DND-41 (cell line): Measurements from ENCODE around the gene CLEC3B.

Source experiments
- ATAC-seq: fragments of 200-7000 bp; cut with Tn5 transposase; 3 replicates; pipeline ENCODE4 v1.9.1; 2021; ENCODE audit warnings: low read depth; ENCODE audit not compliant: insufficient read depth
- DNase-seq: peaks from one replicate; pipeline ENCODE4 v3.0.0-alpha.2; 2020
- H2AFZ ChIP-seq: 2 replicates; pipeline ENCODE4 v1.6.0; 2012; ENCODE audit warnings: low read depth, low read length
- H3K27ac ChIP-seq: 2 replicates; pipeline ENCODE4 v1.5.1; 2012; ENCODE audit warnings: low read length, inconsistent platforms
- H3K27me3 ChIP-seq: fragments of 200-600 bp; sonication (generic); 2 replicates; pipeline ENCODE4 v1.6.0; 2012; ENCODE audit warnings: low read length, mild to moderate bottlenecking, inconsistent platforms; ENCODE audit not compliant: insufficient read depth, poor library complexity
- H3K36me3 ChIP-seq: 2 replicates; pipeline ENCODE4 v1.5.1; 2012; ENCODE audit warnings: low read length, inconsistent platforms; ENCODE audit not compliant: insufficient read depth
- H3K4me1 ChIP-seq: 2 replicates; pipeline ENCODE4 v1.5.1; 2012; ENCODE audit warnings: mild to moderate bottlenecking, low read length; ENCODE audit not compliant: insufficient read depth
- H3K4me2 ChIP-seq: 2 replicates; pipeline ENCODE4 v1.6.0; 2012; ENCODE audit warnings: mild to moderate bottlenecking, moderate library complexity, low read length, inconsistent platforms; ENCODE audit not compliant: insufficient read depth
- H3K4me3 ChIP-seq, 2 experiments: fragments of 200-600 bp in 1 of 2; shearing (Covaris generic) in 1 of 2; 2 replicates each; pipeline ENCODE4 v1.5.1; 2012 to 2016; ENCODE audit warnings: inconsistent platforms in 2 of 2, low read length in 2 of 2, mild to moderate bottlenecking in 2 of 2, low read depth in 1 of 2, moderate library complexity in 1 of 2
- H3K79me2 ChIP-seq: 2 replicates; pipeline ENCODE4 v1.6.0; 2012; ENCODE audit warnings: low read length, inconsistent platforms; ENCODE audit not compliant: insufficient read depth
- H3K9ac ChIP-seq: 2 replicates; pipeline ENCODE4 v1.6.0; 2012; ENCODE audit warnings: low read depth, mild to moderate bottlenecking, inconsistent platforms, low read length, moderate library complexity
- H3K9me3 ChIP-seq: 2 replicates; pipeline ENCODE4 v1.5.1; 2012; ENCODE audit warnings: low read length, moderate library complexity, mild to moderate bottlenecking, inconsistent platforms; ENCODE audit not compliant: insufficient read depth, severe bottlenecking
- H4K20me1 ChIP-seq: 2 replicates; pipeline ENCODE4 v1.6.0; 2012; ENCODE audit warnings: low read length; ENCODE audit not compliant: insufficient read depth
- EZH2 ChIP-seq: IDR thresholded peaks from 3 replicates; pipeline ENCODE4 v1.6.1; 2012; ENCODE audit warnings: borderline replicate concordance, low read depth, mild to moderate bottlenecking, moderate library complexity, low read length, inconsistent platforms; ENCODE audit not compliant: severe bottlenecking
- TF ChIP-seq, protein P1 (sequence below): IDR thresholded peaks from 2 replicates; pipeline ENCODE4 v1.5.1; 2012; ENCODE audit warnings: borderline replicate concordance, low read length, moderate library complexity, mild to moderate bottlenecking; ENCODE audit not compliant: poor library complexity, severe bottlenecking; ENCODE audit errors: extremely low read depth

CLEC3B gene

DNA sequence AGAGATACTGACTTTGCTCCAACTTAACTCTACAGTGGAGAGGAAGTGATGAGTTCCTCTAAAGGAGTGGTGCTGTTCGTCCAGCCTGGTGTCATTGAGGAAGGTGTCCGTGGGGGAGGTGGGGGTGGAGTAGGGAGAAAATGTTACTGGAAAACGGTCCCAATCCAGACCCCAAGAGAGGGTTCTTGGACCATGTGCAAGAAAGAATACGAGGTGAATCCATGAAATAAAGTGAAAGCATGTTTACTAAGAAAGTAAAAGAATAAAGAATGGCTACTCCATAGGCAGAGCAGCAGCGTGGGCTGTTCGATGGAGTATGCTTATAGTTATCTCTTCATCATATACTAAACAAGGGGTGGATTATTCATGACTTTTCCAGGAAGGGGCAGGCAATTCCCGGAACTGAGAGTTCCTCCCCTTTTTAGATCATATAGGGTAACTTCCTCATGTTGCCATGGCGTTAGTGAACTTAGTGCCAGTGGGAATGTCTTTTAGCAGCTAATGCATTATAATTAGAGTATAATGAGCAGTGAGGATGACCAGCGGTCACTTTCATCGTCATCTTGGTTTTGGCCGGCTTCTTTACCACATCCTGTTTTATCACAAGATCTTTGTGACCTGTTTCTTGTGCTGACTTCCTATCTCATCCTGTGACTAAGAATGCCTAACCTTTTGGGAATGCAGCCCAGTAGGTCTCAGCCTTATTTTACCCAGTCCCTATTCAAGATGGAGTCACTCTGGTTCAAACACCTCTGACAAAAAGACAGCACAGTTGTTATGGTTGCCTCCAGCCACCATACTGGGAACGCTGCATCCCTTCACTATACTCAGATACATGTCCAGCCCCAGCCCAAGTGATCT is 38.6 kb downstream of the CLEC3B start:
- peak; percentile 79 for ATAC-seq
- H3K4me2 ChIP-seq = no peak overlapping the region

DNA sequence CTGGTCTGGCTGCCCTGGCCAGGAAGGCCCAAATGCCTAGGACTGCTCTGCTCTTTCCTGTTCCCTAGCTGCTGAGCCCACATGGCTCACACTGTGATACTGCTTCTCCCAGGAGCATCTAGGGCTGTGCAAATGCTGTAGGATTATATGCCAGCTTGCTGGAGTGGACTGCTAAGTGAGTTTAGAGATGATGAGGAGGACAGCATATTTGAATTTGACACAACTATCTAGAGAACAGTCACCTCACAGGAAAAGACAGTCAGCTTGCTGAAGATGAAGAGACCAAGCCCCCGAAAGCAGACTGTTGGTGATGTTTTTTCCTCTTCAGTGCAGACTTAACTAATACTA is 39.2 kb downstream of the CLEC3B start:
- Histone ChIP-seq H3K9me3 (no peaks in the 10 kb centered on the region), H3K4me2 (no peak overlapping the region), H3K27ac (no peak overlapping the region), H2AFZ (no peak overlapping the region), H3K27me3 (no peaks in the 10 kb centered on the region), H3K36me3 (no peaks in the 10 kb centered on the region), H3K79me2 (no peaks in the 10 kb centered on the region), H3K4me3 (no peak overlapping the region), H3K4me1 (peaks cover 11% of the 10 kb centered on the region), H3K9ac (no peak overlapping the region), H4K20me1 (no peaks in the 10 kb centered on the region)
- ATAC-seq (no peak), DNase-seq (no peak)
- TF ChIP-seq EZH2 = no peak
- TF ChIP-seq, protein P1, sequence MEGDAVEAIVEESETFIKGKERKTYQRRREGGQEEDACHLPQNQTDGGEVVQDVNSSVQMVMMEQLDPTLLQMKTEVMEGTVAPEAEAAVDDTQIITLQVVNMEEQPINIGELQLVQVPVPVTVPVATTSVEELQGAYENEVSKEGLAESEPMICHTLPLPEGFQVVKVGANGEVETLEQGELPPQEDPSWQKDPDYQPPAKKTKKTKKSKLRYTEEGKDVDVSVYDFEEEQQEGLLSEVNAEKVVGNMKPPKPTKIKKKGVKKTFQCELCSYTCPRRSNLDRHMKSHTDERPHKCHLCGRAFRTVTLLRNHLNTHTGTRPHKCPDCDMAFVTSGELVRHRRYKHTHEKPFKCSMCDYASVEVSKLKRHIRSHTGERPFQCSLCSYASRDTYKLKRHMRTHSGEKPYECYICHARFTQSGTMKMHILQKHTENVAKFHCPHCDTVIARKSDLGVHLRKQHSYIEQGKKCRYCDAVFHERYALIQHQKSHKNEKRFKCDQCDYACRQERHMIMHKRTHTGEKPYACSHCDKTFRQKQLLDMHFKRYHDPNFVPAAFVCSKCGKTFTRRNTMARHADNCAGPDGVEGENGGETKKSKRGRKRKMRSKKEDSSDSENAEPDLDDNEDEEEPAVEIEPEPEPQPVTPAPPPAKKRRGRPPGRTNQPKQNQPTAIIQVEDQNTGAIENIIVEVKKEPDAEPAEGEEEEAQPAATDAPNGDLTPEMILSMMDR = no peak

More for the DNA sequence above, 38.6 kb downstream of the CLEC3B start:
- no peaks in the 10 kb centered on the region for H3K9me3 ChIP-seq
- peak; percentile 71 for DNase-seq
- H3K4me3 ChIP-seq = no peak overlapping the region
- H2AFZ ChIP-seq = no peak overlapping the region
- H3K4me1 ChIP-seq = peaks cover 11% of the 10 kb centered on the region
- no peaks in the 10 kb centered on the region for H3K36me3 ChIP-seq
- no peaks in the 10 kb centered on the region for H4K20me1 ChIP-seq
- no peaks in the 10 kb centered on the region for H3K79me2 ChIP-seq
- H3K27ac ChIP-seq = no peak overlapping the region
- H3K9ac ChIP-seq = no peak overlapping the region
- H3K27me3 ChIP-seq = no peaks in the 10 kb centered on the region
- no peak for TF ChIP-seq EZH2
- TF ChIP-seq, protein P1 = no peak

- no peaks in the 10 kb centered on the region for H4K20me1 ChIP-seq
- ATAC-seq (no peak), DNase-seq (no peak)
- no peaks in the 10 kb centered on the region for H3K27me3 ChIP-seq
- no peaks in the 10 kb centered on the region for H3K36me3 ChIP-seq
- peaks cover 11% of the 10 kb centered on the region for H3K4me1 ChIP-seq
- no peak overlapping the region for H2AFZ ChIP-seq
- no peak overlapping the region for H3K27ac ChIP-seq
- H3K4me3 ChIP-seq = no peak overlapping the region
- H3K4me2 ChIP-seq = no peak overlapping the region
- H3K79me2 ChIP-seq = no peaks in the 10 kb centered on the region
- TF ChIP-seq, protein P1 = no peak
- TF ChIP-seq EZH2 = no peak
- H3K9ac ChIP-seq = no peak overlapping the region
- no peaks in the 10 kb centered on the region for H3K9me3 ChIP-seq
Measured at GRCh38 chr3:45066109-45066801, 40.2 kb downstream of the CLEC3B start.
